ENCODE results near the gene ZNF549.

ZNF549 gene

GRCh38 chr19:57559008-57559403, 31.9 kb downstream of the ZNF549 start:
- DNase-seq (ENCODE audit: low spot score), result peak; percentile 53
- in situ Hi-C loops (cut with MboI; ENCODE audit: low sequenced_read_pairs, unreplicated experiment), result no loop called here
- no peak for TF ChIP-seq CTCF (IDR thresholded peaks at IDR 0.05; ENCODE audit: borderline replicate concordance, control extremely low read depth, extremely low read depth, insufficient read depth, missing control alignments)

GRCh38 chr19:57559404-57560025, 32.4 kb downstream of the ZNF549 start, which contains the start of gene ZNF550:
Gene ZNF550, minus strand, starts transcription at chr19:57559863. Its CDS starts 181 bp downstream, at chr19:57559682.
- TF ChIP-seq CTCF (IDR thresholded peaks at IDR 0.05; ENCODE audit: borderline replicate concordance, control extremely low read depth, extremely low read depth, insufficient read depth, missing control alignments), result no peak
- peak; percentile 96 for DNase-seq (ENCODE audit: low spot score)
- in situ Hi-C loops (cut with MboI; ENCODE audit: low sequenced_read_pairs, unreplicated experiment), result no loop called here

- TF ChIP-seq CTCF (IDR thresholded peaks at IDR 0.05; ENCODE audit: borderline replicate concordance, control extremely low read depth, extremely low read depth, insufficient read depth, missing control alignments), result no peak
- in situ Hi-C loops (cut with MboI; ENCODE audit: low sequenced_read_pairs, unreplicated experiment), result no loop called here
- DNase-seq (ENCODE audit: low spot score), result no peak
These were observed 32.9 kb downstream of the ZNF549 start for GRCh38 chr19:57560049-57560491.

GRCh38 chr19:57563547-57563946, 36.4 kb downstream of the ZNF549 start:
- no peak for TF ChIP-seq CTCF (IDR thresholded peaks at IDR 0.05; ENCODE audit: borderline replicate concordance, control extremely low read depth, extremely low read depth, insufficient read depth, missing control alignments)
- in situ Hi-C loops (cut with MboI; ENCODE audit: low sequenced_read_pairs, unreplicated experiment), result no loop called here
- DNase-seq (ENCODE audit: low spot score), result no peak

- no peak for DNase-seq (ENCODE audit: low spot score)
- TF ChIP-seq CTCF (IDR thresholded peaks at IDR 0.05; ENCODE audit: borderline replicate concordance, control extremely low read depth, extremely low read depth, insufficient read depth, missing control alignments), result no peak
- in situ Hi-C loops (cut with MboI; ENCODE audit: low sequenced_read_pairs, unreplicated experiment), result no loop called here
These were observed 39.5 kb downstream of the ZNF549 start for GRCh38 chr19:57566396-57567265.

GRCh38 chr19:57570707-57571106, 43.6 kb downstream of the ZNF549 start:
- no peak for DNase-seq (ENCODE audit: low spot score)
- in situ Hi-C loops (cut with MboI; ENCODE audit: low sequenced_read_pairs, unreplicated experiment), result no loop called here
- no peak for TF ChIP-seq CTCF (IDR thresholded peaks at IDR 0.05; ENCODE audit: borderline replicate concordance, control extremely low read depth, extremely low read depth, insufficient read depth, missing control alignments)
